RWPE1 (cell line): ENCODE data around the gene HYAL1.

Experiments
- CTCF ChIA-PET: fragments of 350-600 bp; sonication (Branson Sonifier 250); formaldehyde crosslinking; extraction: SDS; loops from one replicate; lab custom pipeline; 2021; lab: Yijun Ruan, JAX
- POLR2A ChIA-PET: fragments of 400-600 bp; formaldehyde crosslinking; extraction: SDS; loops from one replicate; lab custom pipeline; 2020; ENCODE audit warnings: antibody characterized with exemption; ENCODE audit not compliant: low non-redundant PET; lab: Yijun Ruan, JAX
- DNase-seq: peaks from one replicate; pipeline ENCODE4 v3.0.0; 2012; ENCODE audit warnings: low spot score
- H3K27ac ChIP-seq: fragments of 450-650 bp; 2 replicates; pipeline ENCODE4 v1.5.1; 2017
- TF ChIP-seq, protein P1 (sequence below): fragments of 450-650 bp; conservative IDR thresholded peaks from 2 replicates; pipeline ENCODE4 v1.5.1; 2017; ENCODE audit warnings: low read depth, mild to moderate bottlenecking

Gene HYAL1

DNA sequence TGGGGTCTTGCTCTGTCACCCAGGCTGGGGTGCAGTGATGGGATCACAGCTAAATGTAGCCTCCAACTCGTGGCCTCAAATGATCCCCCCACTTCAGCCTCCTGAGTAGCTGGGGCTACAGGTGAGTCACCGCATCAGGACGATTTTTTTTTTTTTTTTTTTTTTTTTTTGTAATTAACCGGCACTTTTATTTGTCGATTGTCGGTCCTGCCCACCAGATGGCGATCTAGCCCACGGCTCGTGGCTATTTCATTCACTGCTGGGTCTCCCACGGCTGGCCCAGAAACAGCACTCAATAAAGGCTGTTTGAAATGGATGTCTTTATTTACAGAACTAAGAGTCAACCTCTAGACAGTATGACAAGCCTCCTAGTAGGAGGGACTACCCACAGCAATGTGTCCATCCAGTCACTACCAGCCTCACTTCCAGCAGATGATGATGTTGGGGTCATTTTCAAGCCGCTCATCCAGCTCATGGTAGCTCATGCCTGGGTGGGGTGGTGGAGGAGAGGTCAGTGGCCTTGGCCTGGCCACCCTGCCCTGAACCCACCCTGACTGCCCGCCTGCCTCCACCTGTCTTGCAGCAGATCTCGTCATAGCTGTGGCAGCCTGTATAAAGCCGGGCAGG lies 43.9 kb upstream of the HYAL1 start:
- TF ChIP-seq, protein P1, sequence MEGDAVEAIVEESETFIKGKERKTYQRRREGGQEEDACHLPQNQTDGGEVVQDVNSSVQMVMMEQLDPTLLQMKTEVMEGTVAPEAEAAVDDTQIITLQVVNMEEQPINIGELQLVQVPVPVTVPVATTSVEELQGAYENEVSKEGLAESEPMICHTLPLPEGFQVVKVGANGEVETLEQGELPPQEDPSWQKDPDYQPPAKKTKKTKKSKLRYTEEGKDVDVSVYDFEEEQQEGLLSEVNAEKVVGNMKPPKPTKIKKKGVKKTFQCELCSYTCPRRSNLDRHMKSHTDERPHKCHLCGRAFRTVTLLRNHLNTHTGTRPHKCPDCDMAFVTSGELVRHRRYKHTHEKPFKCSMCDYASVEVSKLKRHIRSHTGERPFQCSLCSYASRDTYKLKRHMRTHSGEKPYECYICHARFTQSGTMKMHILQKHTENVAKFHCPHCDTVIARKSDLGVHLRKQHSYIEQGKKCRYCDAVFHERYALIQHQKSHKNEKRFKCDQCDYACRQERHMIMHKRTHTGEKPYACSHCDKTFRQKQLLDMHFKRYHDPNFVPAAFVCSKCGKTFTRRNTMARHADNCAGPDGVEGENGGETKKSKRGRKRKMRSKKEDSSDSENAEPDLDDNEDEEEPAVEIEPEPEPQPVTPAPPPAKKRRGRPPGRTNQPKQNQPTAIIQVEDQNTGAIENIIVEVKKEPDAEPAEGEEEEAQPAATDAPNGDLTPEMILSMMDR: peak; percentile 75
- ChIA-PET CTCF (interaction anchor here (0.6 to 1.3 kb wide), 5 partner anchors 74 to 1108 kb away, joined by 3 to 4 read pairs (median 3); no protein-coding TSS in a partner anchor), POLR2A (no interaction called here)
- DNase-seq: no peak
- peak overlapping the region; percentile 95 for H3K27ac ChIP-seq

DNA sequence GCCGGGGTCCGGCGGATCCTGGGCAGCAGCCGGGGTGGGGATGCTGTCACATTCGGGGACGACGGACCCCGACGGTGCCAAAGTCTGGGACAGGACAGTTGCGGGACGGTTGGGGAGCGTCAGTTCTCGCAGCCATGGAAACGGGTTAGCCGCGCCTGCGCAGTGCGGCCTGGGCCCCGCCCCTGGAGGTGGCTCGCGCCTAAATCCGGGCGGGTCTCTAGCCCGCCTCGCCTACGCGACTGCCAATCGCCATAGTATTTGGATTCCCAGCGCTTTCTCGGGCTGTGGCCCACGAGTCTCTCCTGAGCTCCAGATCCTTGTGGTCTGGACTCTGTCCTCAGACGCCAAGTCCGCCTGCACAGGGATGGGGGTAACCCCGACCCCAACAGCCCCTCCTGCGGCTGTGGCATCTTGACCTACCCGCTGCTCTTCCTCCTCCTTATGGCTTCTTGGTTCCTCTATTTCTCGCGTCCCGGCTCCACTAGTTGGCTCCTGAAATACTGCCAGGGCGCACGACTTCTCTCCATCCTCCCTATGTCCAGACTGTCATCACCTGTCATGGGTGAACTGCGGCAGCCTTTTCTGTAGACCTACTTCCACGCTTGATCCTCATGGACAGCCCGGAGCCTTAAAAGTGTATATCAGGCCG lies 42.3 kb upstream of the HYAL1 start, which contains the start of gene ZMYND10:
ZMYND10 (minus strand) TSS at position 147 of the 649 bp plus-strand sequence. CDS start 153 bp downstream, outside the sequence.
- POLR2A ChIA-PET: interaction anchor here (0.6 kb wide), 1 partner anchor 24 kb away, joined by 3 read pairs; no protein-coding TSS in a partner anchor
- peak; percentile 80 for DNase-seq
- CTCF ChIA-PET: no interaction called here
- TF ChIP-seq, protein P1: no peak
- peak within 1 kb of the TSS; percentile 95 for H3K27ac ChIP-seq

DNA sequence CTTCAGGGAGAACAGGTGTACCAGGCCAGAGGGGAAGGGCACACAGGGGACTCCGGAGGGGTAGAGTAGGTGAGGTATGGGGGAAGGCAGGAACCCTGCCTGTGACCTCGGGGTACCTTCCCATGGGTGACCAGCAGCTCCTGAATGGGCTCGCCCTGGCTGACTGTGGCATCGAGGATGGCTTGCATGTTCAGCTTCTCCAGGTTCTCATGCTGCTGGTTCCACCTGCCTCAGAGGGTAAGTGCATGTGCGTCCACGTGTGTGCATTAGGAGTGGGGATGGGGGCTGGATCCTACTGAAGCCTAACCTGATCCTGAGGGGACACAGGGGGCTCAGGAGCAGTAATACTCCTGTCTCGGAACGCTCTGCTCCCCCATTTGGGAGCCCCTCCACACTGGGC lies 41.6 kb upstream of the HYAL1 start:
- TF ChIP-seq, protein P1: no peak
- no peak for DNase-seq
- H3K27ac ChIP-seq: peak overlapping the region; percentile 95
- ChIA-PET CTCF (no interaction called here), POLR2A (interaction anchor here (0.6 kb wide), 1 partner anchor 23 kb away, joined by 3 read pairs; no protein-coding TSS in a partner anchor)

DNA sequence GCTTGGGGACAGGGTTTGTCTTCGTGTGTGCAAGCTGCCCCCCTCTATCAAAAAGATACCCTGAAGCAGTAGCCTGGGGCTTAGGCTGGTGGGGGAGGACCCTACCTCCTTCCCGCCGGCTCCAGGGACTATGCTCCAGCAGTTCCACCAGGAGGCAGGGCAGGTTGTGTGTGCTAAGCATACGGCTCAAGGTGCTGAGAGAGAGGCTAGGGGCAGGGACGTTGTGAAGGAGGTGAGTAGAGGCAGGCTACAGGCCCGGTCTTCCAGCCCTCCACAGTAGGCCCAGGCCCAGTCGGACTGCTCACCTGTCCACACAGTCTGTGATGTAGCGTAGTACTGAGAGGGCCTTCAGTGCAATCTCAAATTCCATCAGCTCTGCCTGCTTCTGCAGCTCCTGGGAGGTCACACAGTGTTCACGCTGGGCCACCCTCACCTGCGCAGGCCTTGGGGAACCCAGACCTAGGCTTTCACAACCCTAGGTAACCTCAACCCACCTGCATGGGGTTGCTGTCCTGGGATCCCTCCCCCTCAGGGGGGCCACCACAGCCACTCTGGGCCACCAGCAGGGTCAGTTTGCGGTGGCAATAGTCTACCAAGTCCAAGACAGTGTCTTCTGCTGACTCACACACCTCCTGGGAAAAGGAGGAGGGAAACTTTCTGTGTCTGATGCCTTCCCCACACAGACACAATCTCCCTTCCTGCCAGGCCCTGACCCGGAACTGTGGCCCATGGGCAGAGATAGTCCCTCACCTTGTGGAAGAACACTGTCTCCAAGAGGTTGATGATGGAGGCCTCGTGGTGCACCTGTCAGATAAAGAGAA lies 39.6 kb upstream of the HYAL1 start:
- DNase-seq: no peak
- peak overlapping the region; percentile 98 for H3K27ac ChIP-seq
- TF ChIP-seq, protein P1: no peak
- POLR2A ChIA-PET: no interaction called here
- CTCF ChIA-PET: interaction anchor here (1.0 kb wide), 1 partner anchor 10 kb away, joined by 4 read pairs; no protein-coding TSS in a partner anchor

DNA sequence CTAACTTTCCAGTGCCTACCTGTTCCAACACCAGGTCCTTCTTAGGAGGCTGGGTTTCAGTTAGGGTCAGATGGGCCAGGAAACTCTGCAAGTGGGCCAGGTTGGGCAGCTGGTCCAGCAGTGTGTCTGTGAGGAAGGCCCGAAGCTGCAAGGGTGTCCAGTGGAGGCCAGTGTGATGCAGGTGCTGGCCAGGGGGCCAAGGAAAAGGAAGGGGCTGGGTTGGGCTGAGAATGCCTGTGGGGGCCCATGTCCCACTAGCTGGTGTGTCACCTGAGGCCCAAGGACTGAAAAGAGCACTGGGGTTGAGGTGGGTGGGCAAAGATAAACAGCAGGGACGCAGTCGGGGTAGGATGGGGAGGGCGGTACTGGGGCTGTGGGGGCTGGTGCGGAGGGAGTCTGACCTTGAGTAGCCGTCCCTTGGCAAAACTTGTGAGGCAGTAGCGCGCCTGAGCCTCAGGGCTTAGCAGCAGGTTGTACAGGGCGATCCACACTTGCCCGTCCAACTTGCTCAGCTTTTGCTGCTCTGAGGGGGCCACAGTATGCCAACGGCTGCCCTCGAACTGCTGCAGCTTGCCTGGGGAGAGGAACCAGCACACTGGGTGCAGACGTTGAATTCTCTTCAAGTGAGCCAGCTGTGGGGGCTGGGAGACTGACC lies 38.7 kb upstream of the HYAL1 start:
- ChIA-PET POLR2A (no interaction called here), CTCF (interaction anchor here (0.6 to 1.0 kb wide), 2 partner anchors 18 to 172 kb away, joined by 3 read pairs; no protein-coding TSS in a partner anchor)
- TF ChIP-seq, protein P1: no peak
- no peak for DNase-seq
- H3K27ac ChIP-seq: peak overlapping the region; percentile 98
